ENCODE measurements around the gene CHMP6.

CHMP6 gene

DNA sequence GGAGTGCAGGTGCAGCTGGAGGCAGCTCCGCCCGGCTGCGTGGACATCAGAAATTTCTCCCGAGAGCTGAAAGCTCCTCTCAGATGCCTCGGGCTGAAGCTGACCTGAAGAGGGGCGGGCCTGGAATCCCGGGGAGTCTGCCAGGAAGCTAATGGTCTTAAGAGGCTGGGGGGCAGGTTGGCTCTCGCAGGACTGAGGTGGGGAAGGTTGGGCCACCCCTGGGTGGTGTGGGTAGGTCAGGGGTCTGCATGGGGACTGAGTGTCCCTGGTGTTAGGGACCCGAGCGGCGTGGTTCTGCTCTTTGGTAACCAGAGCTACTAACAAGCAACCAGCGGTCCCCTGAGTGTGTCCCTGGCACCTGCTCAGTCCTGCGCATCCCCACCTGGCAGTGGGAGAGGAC lies 3.5 kb downstream of the CHMP6 start:
- ATAC-seq = no peak

DNA sequence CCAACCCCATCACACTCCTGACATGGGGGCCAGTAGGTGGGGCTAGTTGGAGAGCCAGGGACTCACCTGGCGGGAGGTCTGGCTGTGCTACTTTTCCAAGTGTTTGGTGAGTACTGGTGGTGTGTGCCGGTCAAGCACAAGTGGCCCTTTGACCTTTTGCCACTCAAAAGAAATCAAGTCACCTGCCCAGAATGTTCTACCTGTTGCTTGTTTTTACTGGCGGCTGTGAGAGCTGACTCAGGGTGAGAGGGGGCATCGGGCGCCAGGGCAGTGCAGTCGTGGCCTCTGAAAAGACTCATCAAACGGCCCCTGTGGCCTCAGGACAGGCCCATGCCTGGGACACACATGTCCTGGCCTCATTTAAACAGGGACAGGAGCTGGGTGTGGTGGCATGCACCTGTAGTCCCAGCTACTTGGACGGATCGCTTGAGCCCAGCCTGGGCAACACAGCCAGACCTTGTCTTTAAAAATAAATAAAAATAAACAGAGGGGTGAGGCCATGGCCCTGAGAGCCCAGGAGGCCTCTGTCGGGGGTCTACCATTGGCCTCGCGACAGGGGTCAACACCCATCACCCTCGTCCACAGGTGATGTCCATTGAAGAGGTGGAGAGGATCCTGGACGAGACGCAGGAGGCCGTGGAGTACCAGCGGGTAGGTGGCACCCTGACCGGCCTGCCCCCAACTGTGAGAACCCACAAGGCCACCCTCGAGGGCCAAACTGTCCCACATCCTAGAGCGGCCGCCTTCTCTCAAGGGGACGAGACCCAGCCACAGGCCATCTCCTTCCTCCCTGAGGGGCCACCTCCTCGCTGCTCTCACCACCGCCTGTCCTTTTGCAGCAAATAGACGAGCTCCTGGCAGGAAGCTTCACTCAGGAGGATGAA lies 5.0 kb downstream of the CHMP6 start:
- no peak for ATAC-seq

- peak in 1 of 2 donors; percentile 8 for ATAC-seq
These were observed 5.9 kb downstream of the CHMP6 start for GRCh38 chr17:80997424-80998117.

DNA sequence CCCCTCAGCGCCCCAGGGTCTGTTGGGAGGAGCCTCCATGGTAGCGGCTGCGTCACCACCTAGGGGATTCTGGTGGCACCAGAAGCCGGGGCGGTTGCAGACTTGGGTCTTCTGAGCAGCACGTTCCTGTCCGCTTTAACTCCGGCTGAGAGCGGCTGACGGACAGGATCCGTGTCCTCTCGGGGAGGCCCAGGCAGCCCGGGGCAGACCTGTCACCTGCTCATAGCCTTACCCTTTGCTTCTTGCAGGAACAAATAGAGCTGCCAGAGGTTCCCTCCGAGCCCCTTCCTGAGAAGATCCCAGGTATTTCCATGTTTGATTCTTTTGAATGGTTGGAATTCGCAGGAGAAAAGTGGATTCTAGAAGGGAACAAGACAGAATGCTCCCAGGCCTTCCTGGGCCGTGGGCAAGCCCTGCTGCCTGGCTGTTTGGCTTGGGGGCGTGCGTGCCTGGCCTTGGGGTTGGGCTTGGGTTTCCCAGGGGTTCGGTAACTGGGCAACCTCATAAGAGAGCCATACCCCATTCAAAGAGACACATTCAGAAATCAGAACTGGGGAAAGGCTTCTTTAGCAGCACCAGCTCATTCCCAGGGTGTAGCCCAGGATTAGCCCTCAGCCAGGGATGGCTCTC lies 6.6 kb downstream of the CHMP6 start:
- ATAC-seq = no peak

DNA sequence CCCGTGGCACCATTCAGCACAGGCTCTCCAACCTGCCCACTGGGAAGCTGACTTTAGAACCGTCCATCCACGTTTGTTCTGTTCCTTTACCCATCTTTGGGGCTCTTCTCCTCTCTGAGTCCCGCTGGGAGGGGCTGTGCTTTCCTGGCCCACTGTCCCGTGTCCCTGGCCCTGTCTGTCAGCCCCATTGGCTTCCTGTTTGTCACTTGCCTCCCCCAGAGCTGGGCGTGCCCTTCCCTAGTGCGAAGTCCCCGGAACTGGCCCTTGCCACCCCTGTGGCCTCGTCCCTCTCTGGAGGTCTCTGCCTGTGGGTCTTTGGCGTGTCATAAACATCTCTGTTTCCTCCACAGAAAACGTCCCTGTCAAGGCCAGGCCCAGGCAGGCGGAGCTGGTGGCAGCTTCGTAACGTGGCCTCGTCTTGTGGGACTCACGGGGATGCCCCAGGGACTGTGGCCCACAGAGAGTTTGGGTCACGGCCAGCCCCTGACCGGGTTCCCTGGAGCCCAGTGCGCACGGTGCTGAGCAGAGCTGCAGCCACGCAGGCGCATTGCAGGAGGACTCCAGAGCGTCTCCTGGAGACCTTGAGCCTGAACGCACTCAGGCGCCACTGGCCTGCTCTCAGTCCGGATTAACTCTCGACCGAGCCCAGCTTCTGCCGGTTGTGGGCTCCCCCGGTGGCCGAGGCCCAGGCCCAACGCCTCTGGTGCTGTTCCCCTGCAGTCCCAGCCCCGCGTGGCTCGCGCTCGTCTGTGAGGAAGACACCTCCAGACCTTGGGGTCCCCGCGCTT lies 7.3 kb downstream of the CHMP6 start:
- ATAC-seq = no peak

- ATAC-seq = no peak
These were observed 8.1 kb downstream of the CHMP6 start for GRCh38 chr17:80999536-81000333.

- no peak for ATAC-seq
These were observed 8.6 kb downstream of the CHMP6 start for GRCh38 chr17:81000334-81000630.

DNA sequence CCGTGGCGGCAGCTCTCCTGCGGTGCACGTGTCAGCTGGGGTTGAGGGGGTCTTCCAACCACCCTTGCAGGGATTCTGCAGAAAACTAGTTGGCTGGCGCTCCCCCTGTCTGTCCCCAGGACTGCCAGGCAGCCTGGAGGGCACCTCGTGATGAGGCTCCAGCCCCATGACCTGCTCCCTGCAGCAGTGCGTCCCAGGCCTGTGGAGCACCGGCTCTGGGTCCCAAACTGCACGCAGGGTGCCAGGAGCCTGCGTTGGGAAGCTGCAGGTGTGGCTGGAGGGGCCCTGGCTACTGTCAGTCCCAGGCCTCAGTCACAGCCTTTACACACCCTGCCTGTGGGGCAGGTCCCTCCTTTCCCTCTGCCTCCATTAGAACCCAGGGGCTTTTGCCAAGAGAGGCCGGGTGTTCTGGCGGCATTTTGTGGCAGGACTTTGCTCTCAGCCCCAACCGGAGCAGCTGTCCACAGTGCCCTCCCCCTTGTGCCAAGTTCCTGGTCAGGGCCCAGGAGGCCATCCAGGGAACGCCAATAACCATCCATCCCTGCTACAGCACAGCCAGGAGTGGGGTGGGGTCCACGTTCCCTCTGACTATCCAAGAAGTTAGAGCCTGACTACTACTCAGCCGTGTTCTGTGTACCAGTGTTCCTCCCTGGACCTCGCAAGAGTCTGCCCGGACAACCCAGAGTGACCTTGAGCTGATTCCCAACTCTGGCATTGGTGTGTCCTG lies 9.2 kb downstream of the CHMP6 start:
- ATAC-seq = no peak

- ATAC-seq = no peak
These were observed 10.4 kb downstream of the CHMP6 start for GRCh38 chr17:81002013-81002384.

DNA sequence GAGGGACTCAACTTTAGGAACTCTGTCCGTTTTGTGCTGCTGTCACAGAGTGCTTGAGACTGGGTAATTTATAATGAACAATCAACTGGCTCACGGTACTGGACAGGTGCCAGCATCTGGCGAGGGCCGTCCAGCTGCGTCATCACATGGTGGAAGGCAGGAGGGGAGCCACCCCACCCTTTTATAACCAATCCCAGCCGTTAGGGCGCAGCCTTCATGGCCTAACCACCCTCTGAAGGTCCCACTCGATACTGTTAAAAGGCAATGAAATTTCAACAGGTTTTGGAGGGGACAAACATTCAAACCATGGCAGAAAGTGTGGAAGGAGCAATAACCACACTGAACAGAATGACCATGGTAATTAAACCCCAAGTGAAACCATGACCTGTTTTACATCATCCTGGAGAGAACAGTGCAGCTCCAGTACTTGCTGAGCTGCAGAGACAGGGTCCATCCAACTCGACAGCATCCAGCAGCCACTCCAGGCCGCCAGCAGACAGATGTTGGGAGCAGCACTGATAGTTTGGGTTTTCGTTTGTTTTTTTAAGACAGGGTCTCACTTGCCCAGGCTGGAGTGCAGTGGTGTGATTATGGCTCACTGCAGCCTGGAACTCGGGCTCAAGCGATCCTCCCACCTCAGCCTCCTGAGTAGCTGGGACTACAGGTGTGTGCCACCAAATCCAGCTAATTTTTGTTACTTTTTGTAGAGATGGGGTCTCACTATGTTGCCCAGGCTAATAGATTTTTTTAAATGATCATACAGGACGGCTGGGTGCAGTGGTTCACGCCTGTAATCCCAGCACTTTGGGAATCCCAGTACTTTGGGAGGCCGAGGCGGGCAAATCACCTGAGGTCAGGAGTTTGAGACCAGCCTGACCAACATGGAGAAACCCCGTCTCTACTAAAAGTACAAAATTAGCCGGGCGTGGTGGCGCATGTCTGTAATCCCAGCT lies 11.0 kb downstream of the CHMP6 start:
- ATAC-seq = no peak

DNA sequence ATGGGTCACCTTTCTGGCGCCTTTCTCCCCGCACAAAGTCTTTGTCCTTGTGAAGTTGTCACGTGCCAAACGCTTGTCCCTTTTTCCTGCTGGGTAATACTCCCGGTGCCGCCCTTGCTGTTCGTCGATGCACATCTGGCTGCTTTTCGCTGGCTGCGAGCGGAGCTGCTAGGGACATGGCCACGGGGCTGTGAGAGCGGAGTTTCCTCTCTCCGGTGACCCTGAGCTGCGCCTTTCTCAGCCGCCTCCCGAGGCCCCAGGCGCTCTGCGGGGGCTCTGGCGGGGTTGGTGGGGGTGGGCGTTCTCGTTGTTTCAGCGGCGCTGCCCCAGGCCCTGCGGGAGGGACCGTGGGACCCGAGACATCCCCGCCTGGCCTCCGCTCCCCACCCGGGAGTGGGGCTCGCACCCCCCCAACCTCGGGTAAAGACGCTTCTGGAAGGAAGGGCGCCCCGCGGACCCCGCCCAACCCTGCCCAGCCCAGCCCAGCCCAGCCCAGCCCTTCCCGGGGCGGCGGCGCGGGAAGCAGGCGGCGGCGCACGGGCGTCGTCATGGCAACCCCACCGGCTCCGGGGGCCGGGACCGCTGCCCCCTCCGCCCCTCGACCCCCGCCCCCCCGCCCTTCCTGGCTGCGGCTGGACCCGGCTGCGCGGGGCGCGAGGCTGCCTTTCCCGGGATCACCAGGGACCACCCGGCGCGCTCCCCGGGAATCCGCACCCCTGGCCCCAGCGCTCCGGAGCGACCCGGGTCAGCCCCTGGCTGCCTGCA lies 12.3 kb downstream of the CHMP6 start:
- ATAC-seq = peak; percentile 9 to 31

GRCh38 chr17:81006891-81007290 lies 15.2 kb downstream of the CHMP6 start:
- no peak for ATAC-seq

DNA sequence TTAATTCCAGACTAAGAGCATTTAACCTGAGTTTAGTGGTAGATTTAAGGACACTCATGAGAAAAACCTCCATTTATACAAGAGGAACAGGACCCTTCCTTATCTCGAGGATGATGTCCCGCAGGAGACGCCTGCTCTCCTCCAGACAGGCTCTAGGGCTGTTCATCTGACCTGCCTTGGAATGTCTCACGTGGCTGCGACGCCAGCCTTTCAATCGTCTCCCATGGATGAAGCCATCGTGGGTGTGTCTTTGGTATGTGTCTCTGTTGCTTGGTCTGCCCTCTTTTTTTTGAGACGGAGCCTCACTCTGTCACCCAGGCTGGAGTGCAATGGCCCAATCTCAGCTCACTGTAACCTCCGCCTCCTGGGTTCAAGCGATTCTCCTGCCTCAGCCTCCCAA lies 16.5 kb downstream of the CHMP6 start:
- no peak for ATAC-seq

DNA sequence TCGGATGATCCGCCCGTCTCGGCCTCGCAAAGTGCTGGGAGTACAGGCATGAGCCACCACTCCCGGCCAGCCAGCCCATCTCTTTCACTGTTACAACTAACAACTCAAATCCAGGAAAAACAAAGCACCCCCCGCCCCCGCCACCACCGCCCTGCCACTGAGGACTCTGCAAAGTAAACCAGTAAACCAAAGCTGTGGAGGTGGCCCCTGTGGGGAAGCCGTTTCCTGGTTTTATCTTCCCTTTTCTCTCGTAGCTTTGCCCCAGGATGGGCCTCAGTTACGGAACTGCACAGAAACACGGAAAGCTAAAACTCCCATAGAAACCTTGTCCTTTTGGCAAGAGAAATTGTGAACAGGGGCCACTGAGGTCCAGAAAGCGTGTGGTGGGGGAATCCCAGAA lies 17.5 kb downstream of the CHMP6 start:
- ATAC-seq = no peak

- ATAC-seq = no peak
These were observed 19.3 kb downstream of the CHMP6 start for GRCh38 chr17:81010935-81011334.

- ATAC-seq = no peak
These were observed 20.3 kb downstream of the CHMP6 start for GRCh38 chr17:81011951-81012350.

GRCh38 chr17:81012574-81013447 lies 21.2 kb downstream of the CHMP6 start:
- no peak for ATAC-seq

DNA sequence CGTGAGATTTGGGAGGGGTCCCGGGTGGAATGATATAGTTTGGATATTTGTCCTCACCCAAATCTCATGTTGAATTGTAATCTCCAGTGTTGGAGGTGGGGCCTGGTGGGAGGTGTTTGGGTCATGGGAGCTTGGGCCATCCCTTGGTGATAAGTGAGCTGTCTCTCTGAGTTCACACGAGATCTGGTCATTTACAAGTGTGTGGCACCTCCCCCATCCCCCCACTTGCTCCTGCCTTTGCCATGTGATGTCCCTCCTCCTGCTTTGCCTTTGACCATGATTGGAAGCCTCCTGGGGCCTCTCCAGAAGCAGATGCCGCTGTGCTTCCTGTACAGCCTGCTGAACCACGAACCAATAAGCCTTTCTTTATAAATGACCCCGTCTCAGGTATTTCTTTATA lies 22.0 kb downstream of the CHMP6 start:
- no peak for ATAC-seq

GRCh38 chr17:81015136-81015535 lies 23.5 kb downstream of the CHMP6 start:
- no peak for ATAC-seq

Measured in activated CD4-positive, CD25-positive, alpha-beta regulatory T cell treated with anti-CD3 and anti-CD28 coated beads, Interleukin-2, amount 50 U/mL, for 24 hours (primary cell).